ENCODE measurements around the gene PNKD. TPM values are rescaled to one million over a fixed set of nuclear protein-coding genes. Genes with fewer than 3 reads are reported as not detected.

PNKD gene
- total and polyA plus RNA-seq, 10 of the 15 experiments (the other 5 are each of a cell fraction or from before 2014, with no cell fraction given): 27.2 to 106 (median 61.3) TPM

DNA sequence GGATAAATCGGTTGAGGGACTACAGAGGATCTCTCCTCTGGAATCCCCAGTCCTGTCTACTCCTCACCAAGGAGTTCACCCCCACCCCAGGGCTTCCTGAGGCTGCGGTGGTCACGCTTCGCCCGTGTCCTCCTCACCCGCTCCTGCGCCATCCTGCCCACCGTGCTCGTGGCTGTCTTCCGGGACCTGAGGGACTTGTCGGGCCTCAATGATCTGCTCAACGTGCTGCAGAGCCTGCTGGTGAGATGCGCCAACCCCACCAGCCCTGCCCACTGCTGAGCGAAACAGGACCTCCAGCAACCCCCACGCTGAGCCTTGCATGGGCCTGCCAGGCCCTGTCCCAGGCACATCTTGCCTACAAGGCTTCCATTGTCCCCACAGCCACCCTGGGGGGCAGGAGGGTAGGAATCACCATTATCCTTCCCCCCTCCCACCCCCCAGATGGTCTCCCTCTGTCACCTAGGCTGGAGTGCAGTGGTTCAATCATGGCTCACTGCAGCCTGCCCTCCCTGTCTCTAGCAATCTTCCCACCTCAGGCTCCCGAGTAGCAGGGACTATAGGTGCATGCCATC, 122.7 kb downstream of the PNKD start:
- H3K9me3 ChIP-seq (replicated peaks; ENCODE audit: control insufficient read depth, insufficient read depth, low read length): no peaks in the 10 kb centered on the region
- no peak for DNase-seq (ENCODE audit: low read depth, low spot score)
- no peaks in the 10 kb centered on the region for H4K20me1 ChIP-seq (ENCODE audit: control insufficient read depth, insufficient read depth)
- peaks cover 27% of the 10 kb centered on the region for H3K4me1 ChIP-seq (ENCODE audit: control insufficient read depth, insufficient read depth, low read length)
- no peak for ATAC-seq
- ChIA-PET SMC1A (ENCODE audit: uncharacterized antibody, unreplicated experiment) (interaction anchor here (0.6 to 2.3 kb wide), 8 partner anchors 61 to 121 kb away, joined by 3 to 18 read pairs (median 4); no protein-coding TSS in a partner anchor), CTCF (interaction anchor here (0.7 to 4.9 kb wide), 9 partner anchors 8 to 200 kb away, joined by 3 to 34 read pairs (median 5); no protein-coding TSS in a partner anchor), POLR2A (interaction anchor here (0.6 to 2.1 kb wide), 7 partner anchors 8 to 171 kb away, joined by 3 to 8 read pairs (median 4); no protein-coding TSS in a partner anchor), RAD21 (ENCODE audit: unreplicated experiment) (interaction anchor here (0.7 to 2.4 kb wide), 16 partner anchors 9 to 176 kb away, joined by 3 to 8 read pairs (median 3); partner anchors contain the start of genes AAMP, ARPC2 and PNKD)
- WGBS (ENCODE audit: insufficient coverage, insufficient replicate concordance, low lambda C conversion rate, missing lambda C conversion rate): 70% methylated on average over 16 of the region's 16 CpGs
- H3K4me3 ChIP-seq: no peak overlapping the region
- H3K79me2 ChIP-seq (ENCODE audit: control insufficient read depth, insufficient read depth, low read length): peaks cover 13% of the 10 kb centered on the region
- TF ChIP-seq HCFC1 (IDR thresholded peaks at IDR 0.05; ENCODE audit: low read length) (no peak), FOXM1 (IDR thresholded peaks at IDR 0.05; ENCODE audit: low read depth, low read length) (no peak), FOXK2 (IDR thresholded peaks at IDR 0.05) (no peak), WRNIP1 (IDR thresholded peaks at IDR 0.05; ENCODE audit: borderline replicate concordance, low read depth, low read length) (no peak)
- TF ChIP-seq, protein P1, sequence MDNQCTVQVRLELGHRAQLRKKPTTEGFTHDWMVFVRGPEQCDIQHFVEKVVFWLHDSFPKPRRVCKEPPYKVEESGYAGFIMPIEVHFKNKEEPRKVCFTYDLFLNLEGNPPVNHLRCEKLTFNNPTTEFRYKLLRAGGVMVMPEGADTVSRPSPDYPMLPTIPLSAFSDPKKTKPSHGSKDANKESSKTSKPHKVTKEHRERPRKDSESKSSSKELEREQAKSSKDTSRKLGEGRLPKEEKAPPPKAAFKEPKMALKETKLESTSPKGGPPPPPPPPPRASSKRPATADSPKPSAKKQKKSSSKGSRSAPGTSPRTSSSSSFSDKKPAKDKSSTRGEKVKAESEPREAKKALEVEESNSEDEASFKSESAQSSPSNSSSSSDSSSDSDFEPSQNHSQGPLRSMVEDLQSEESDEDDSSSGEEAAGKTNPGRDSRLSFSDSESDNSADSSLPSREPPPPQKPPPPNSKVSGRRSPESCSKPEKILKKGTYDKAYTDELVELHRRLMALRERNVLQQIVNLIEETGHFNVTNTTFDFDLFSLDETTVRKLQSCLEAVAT (IDR thresholded peaks at IDR 0.05): no peak
- no peak overlapping the region for H2AFZ ChIP-seq (ENCODE audit: control insufficient read depth, low read depth, low read length)
- no peaks in the 10 kb centered on the region for H3K36me3 ChIP-seq (ENCODE audit: control insufficient read depth in 2 of 2, insufficient read depth in 2 of 2, low read length in 1 of 2)
- intact Hi-C loops (cut with micrococcal nuclease; ENCODE audit: unreplicated experiment): no loop called here
- no peak for FAIRE-seq
- H3K9ac ChIP-seq (ENCODE audit: control insufficient read depth, insufficient read depth, low read length): no peak overlapping the region
- BruUV-seq (replicated peaks): no TSS peak
- no peak overlapping the region for H3K27ac ChIP-seq (ENCODE audit: control insufficient read depth, insufficient read depth)
- in situ Hi-C loops (cut with MboI): loop anchor here (25.0 kb wide), 1 partner anchor 106 kb away; the partner anchor contains the start of gene TMBIM1
- H3K4me2 ChIP-seq (ENCODE audit: control insufficient read depth, insufficient read depth): no peak overlapping the region
- no peaks in the 10 kb centered on the region; a peak in 1 of 4 replicates for H3K27me3 ChIP-seq (replicated peaks in 1 of 2; ENCODE audit: control insufficient read depth in 2 of 2, insufficient read depth in 2 of 2, low read length in 1 of 2)
